ENCODE data around the gene PIK3IP1.

DNA sequence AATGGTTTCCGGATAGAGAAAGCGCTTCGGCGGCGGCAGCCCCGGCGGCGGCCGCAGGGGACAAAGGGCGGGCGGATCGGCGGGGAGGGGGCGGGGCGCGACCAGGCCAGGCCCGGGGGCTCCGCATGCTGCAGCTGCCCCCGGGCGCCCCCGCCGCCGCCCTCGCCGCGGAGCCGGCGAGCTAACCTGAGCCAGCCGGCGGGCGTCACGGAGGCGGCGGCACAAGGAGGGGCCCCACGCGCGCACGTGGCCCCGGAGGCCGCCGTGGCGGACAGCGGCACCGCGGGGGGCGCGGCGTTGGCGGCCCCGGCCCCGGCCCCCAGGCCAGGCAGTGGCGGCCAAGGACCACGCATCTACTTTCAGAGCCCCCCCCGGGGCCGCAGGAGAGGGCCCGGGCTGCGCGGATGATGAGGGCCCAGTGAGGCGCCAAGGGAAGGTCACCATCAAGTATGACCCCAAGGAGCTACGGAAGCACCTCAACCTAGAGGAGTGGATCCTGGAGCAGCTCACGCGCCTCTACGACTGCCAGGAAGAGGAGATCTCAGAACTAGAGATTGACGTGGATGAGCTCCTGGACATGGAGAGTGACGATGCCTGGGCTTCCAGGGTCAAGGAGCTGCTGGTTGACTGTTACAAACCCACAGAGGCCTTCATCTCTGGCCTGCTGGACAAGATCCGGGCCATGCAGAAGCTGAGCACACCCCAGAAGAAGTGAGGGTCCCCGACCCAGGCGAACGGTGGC lies 15.7 kb downstream of the PIK3IP1 start:
- TF ChIP-seq, protein P1, sequence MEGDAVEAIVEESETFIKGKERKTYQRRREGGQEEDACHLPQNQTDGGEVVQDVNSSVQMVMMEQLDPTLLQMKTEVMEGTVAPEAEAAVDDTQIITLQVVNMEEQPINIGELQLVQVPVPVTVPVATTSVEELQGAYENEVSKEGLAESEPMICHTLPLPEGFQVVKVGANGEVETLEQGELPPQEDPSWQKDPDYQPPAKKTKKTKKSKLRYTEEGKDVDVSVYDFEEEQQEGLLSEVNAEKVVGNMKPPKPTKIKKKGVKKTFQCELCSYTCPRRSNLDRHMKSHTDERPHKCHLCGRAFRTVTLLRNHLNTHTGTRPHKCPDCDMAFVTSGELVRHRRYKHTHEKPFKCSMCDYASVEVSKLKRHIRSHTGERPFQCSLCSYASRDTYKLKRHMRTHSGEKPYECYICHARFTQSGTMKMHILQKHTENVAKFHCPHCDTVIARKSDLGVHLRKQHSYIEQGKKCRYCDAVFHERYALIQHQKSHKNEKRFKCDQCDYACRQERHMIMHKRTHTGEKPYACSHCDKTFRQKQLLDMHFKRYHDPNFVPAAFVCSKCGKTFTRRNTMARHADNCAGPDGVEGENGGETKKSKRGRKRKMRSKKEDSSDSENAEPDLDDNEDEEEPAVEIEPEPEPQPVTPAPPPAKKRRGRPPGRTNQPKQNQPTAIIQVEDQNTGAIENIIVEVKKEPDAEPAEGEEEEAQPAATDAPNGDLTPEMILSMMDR (IDR thresholded peaks at IDR 0.05; ENCODE audit: extremely low read depth in 1 of 2, insufficient read depth in 1 of 2, low read depth in 1 of 2, low read length in 2 of 2) = no peak
- TF ChIP-seq EZH2 (IDR thresholded peaks at IDR 0.05; ENCODE audit: borderline replicate concordance, low read depth, low read length, severe bottlenecking) (no peak), POLR2A (IDR thresholded peaks at IDR 0.05; ENCODE audit: low read depth, low read length) (no peak), POLR2AphosphoS5 (IDR thresholded peaks at IDR 0.05; ENCODE audit: insufficient read depth, low read depth, low read length) (no peak), MYC (IDR thresholded peaks at IDR 0.05; ENCODE audit: low read depth, low read length) (no peak)
- TF ChIP-seq, protein P2, sequence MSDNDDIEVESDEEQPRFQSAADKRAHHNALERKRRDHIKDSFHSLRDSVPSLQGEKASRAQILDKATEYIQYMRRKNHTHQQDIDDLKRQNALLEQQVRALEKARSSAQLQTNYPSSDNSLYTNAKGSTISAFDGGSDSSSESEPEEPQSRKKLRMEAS (IDR thresholded peaks at IDR 0.05; ENCODE audit: insufficient read depth, insufficient read length) = no peak
